PFSK-1 (cell line): Measurements from ENCODE around the gene CMTR2.

Source experiments
- FOXP2 ChIP-seq: optimal IDR thresholded peaks from 2 replicates; pipeline ENCODE3; 2011; ENCODE audit warnings: borderline replicate concordance, control low read depth, inconsistent platforms; ENCODE audit not compliant: insufficient read depth; ENCODE audit errors: extremely low read length, extremely low read depth
- POLR2AphosphoS5 ChIP-seq: IDR thresholded peaks from 2 replicates; pipeline ENCODE4 v1.6.1; 2012; ENCODE audit warnings: low read depth, mild to moderate bottlenecking, control low read depth, low read length, moderate library complexity
- REST ChIP-seq, 2 experiments: IDR thresholded peaks; 2 replicates each; pipeline versions ENCODE4 v1.6.1 to v1.8.0; 2011 to 2012; ENCODE audit warnings: low read depth in 2 of 2, low read length in 2 of 2, control low read depth in 1 of 2, inconsistent platforms in 1 of 2, mild to moderate bottlenecking in 1 of 2, moderate library complexity in 1 of 2; ENCODE audit not compliant: insufficient read depth in 1 of 2
- SIN3A ChIP-seq: IDR thresholded peaks from 2 replicates; pipeline ENCODE4 v1.6.1; 2012; ENCODE audit warnings: mild to moderate bottlenecking, low read length, moderate library complexity, borderline replicate concordance; ENCODE audit not compliant: insufficient read depth
- TAF1 ChIP-seq: IDR thresholded peaks from 2 replicates; pipeline ENCODE4 v1.6.1; 2012; ENCODE audit warnings: low read length, control low read depth, borderline replicate concordance; ENCODE audit not compliant: insufficient read depth

The CMTR2 gene

GRCh38 chr16:71327720-71328119 lies 38.5 kb upstream of the CMTR2 start:
- no peak for TF ChIP-seq TAF1
- no peak for TF ChIP-seq REST (IDR thresholded peaks at IDR 0.05; ENCODE audit: insufficient read depth in 1 of 2, low read depth in 2 of 2, low read length in 2 of 2)
- no peak for TF ChIP-seq SIN3A
- no peak for TF ChIP-seq FOXP2
- no peak for TF ChIP-seq POLR2AphosphoS5

GRCh38 chr16:71319999-71320398 lies 30.8 kb upstream of the CMTR2 start:
- no peak for TF ChIP-seq FOXP2
- no peak for TF ChIP-seq REST (IDR thresholded peaks at IDR 0.05; ENCODE audit: insufficient read depth in 1 of 2, low read depth in 2 of 2, low read length in 2 of 2)
- no peak for TF ChIP-seq POLR2AphosphoS5
- no peak for TF ChIP-seq SIN3A
- no peak for TF ChIP-seq TAF1

GRCh38 chr16:71315269-71315668 lies 26.1 kb upstream of the CMTR2 start:
- TF ChIP-seq TAF1 (no peak), POLR2AphosphoS5 (no peak), REST (IDR thresholded peaks at IDR 0.05; ENCODE audit: insufficient read depth in 1 of 2, low read depth in 2 of 2, low read length in 2 of 2) (no peak), SIN3A (no peak), FOXP2 (no peak)

GRCh38 chr16:71311553-71312158 lies 22.5 kb upstream of the CMTR2 start:
- TF ChIP-seq TAF1 = no peak
- no peak for TF ChIP-seq FOXP2
- no peak for TF ChIP-seq REST (IDR thresholded peaks at IDR 0.05; ENCODE audit: insufficient read depth in 1 of 2, low read depth in 2 of 2, low read length in 2 of 2)
- no peak for TF ChIP-seq SIN3A
- TF ChIP-seq POLR2AphosphoS5 = no peak

- TF ChIP-seq SIN3A = no peak
- no peak for TF ChIP-seq REST (IDR thresholded peaks at IDR 0.05; ENCODE audit: insufficient read depth in 1 of 2, low read depth in 2 of 2, low read length in 2 of 2)
- no peak for TF ChIP-seq POLR2AphosphoS5
- TF ChIP-seq FOXP2 = no peak
- TF ChIP-seq TAF1 = no peak
Measured at GRCh38 chr16:71303938-71304337, 14.7 kb upstream of the CMTR2 start.
